Adrenal gland (tissue), 19 donors: ENCODE results near the gene ABCA8. TPM values are rescaled to one million over a fixed set of nuclear protein-coding genes. Genes with fewer than 3 reads are reported as not detected.
"Not testable (repeated sequence)": the region's sequence is repeated elsewhere in the genome, so short reads cannot be mapped to it uniquely, and the experiment has no call there.

Experiments
- DNase-seq, 7 donors: peaks; one replicate each; pipeline ENCODE4 v3.0.0-alpha.2; 2019 to 2020
- H3K27ac ChIP-seq, 5 donors: fragments of 200-600 bp; sonication (generic) in 4 of 5; 1 replicate in 3 of 5; 2 replicates in 2 of 5; pipeline versions ENCODE4 v1.5.1 to v1.8.0; 2016 to 2020; ENCODE audit warnings: mild to moderate bottlenecking in 1 of 5
- H3K27me3 ChIP-seq: fragments of 200-600 bp; 2 replicates; pipeline ENCODE4 v1.8.0; 2021
- H3K36me3 ChIP-seq, 2 donors: fragments of 200-600 bp; replicated peaks in 1 of 2; 1 replicate in 1 of 2; 2 replicates in 1 of 2; pipeline versions ENCODE4 v1.5.1 to v1.8.0; 2018 to 2022
- H3K4me1 ChIP-seq, 2 donors: fragments of 200-600 bp; replicated peaks in 1 of 2; 1 replicate in 1 of 2; 2 replicates in 1 of 2; pipeline versions ENCODE4 v1.5.1 to v1.8.0; 2018 to 2021
- H3K4me3 ChIP-seq, 4 donors: fragments of 200-600 bp; sonication (generic) in 3 of 4; one replicate each; pipeline ENCODE4 v1.5.1; 2016 to 2018
- H3K9me3 ChIP-seq, 3 donors: fragments of 200-600 bp; sonication (generic) in 1 of 3; replicated peaks in 1 of 3; 1 replicate in 2 of 3; 2 replicates in 1 of 3; pipeline versions ENCODE4 v1.5.1 to v1.8.0; 2016 to 2021
- CTCF ChIP-seq, 6 experiments: fragments of 450-650 bp in 4 of 6; fragments of 200-600 bp in 2 of 6; sonication (generic) in 1 of 6; IDR thresholded peaks; 1 replicate in 5 of 6; 2 replicates in 1 of 6; pipeline versions ENCODE4 v1.5.1 to v1.8.0; 2016 to 2021; ENCODE audit warnings: antibody characterized with exemption in 6 of 6, mild to moderate bottlenecking in 2 of 6, moderate library complexity in 1 of 6
- POLR2A ChIP-seq, 2 donors: fragments of 450-650 bp; IDR thresholded peaks; one replicate each; pipeline ENCODE4 v1.6.1; 2017; ENCODE audit warnings: antibody characterized with exemption in 2 of 2, mild to moderate bottlenecking in 2 of 2, moderate library complexity in 1 of 2
- WGBS, 4 donors: extraction: QIAGEN DNeasy Blood & Tissue Kit in 2 of 4; methylation state at CpG; one replicate each; pipeline versions ENCODE4 v1.1.5 to v1.1.7; 2013 to 2017; 5-methylcytosine and 5-hydroxymethylcytosine counted together
- intact Hi-C, 2 donors: fragments of 100-400 bp; cut with DNase I; formaldehyde crosslinking; loops; one replicate each; pipeline versions ENCODE4 v1.14.1 to v1.15.0; 2022 to 2023
- long read RNA-seq, 10 donors: library from polyadenylated mRNA in 3 of 10; unstranded in 2 of 10; stranded (forward) in 1 of 10; transcript quantifications; one replicate each; pipeline ENCODE4 v2.0.0 and lab custom pipeline, GENCODE V29; 2021 to 2026
- polyA plus RNA-seq, 3 donors: library from polyadenylated mRNA; stranded (reverse); fragments of 200-250 nt in 2 of 3; fragments of 350-450 nt in 1 of 3; fragmentation: Illumina TruSeq in 1 of 3; extraction: RNeasy Lipid Tissue Mini Kit (QIAGEN cat#74804) in 1 of 3; gene quantifications; one replicate each; pipeline ENCODE4 v1.2.3, GENCODE V29; 2013 to 2014
- total RNA-seq, 9 donors: library from RNA; depleted of rRNA in 4 of 9; stranded (reverse); fragments of >200 nt in 4 of 9; fragments of 120-200 nt in 1 of 9; fragmentation: NEBNext Ultra II Directional in 1 of 9; extraction: Animal tissue kit (Norgen Biotek cat#: 25700) in 1 of 9; gene quantifications; one replicate each; pipeline versions ENCODE4 v1.1.0 to v1.2.4, GENCODE V29; 2013 to 2023
- donor health status: healthy with polysubstance abuse.
- donor health status: Bipolar disorder and iron deficiency.
- donor health status: DM: yes; HTN: yes; CAD: no.
- donor health status: DM: no; HTN: no; CAD: no.
- donor health status: DM: no; HTN: no; CAD: no.
- donor health status: DM: yes; HTN: yes; CAD: no.

Gene ABCA8
- total RNA-seq (100 to 1,000 TPM in 7 of 9 donors, 10 to 100 TPM in 2; 16.1 to 247 (median 150) TPM), polyA plus RNA-seq (10 to 100 TPM; 21.2 to 47.4 (median 37.0) TPM)
- long read RNA-seq, donor 1, partial matches to known transcripts = 0 of 1 reads
- long read RNA-seq, donor 1, other reads (novel, unspliced or antisense) = 0 of 1 reads
- long read RNA-seq, donor 2 = 0 reads
- long read RNA-seq, donor 3 = 0 reads
- long read RNA-seq, donor 4, transcript ABCA8-206 (6 exons, 1,502 nt) = major isoform, 5 of 30 reads
- long read RNA-seq, donor 4, partial matches to known transcripts = 19 of 30 reads
- long read RNA-seq, donor 4, other reads (novel, unspliced or antisense) = 6 of 30 reads
- long read RNA-seq, donor 5, full-length matches to known transcripts = 17 of 92 reads
- long read RNA-seq, donor 5, partial matches to known transcripts = 25 of 92 reads
- long read RNA-seq, donor 5, other reads (novel, unspliced or antisense) = 50 of 92 reads
- long read RNA-seq, donor 6, partial matches to known transcripts = 10 of 14 reads
- long read RNA-seq, donor 6, other reads (novel, unspliced or antisense) = 2 of 14 reads
- long read RNA-seq, donor 7, partial matches to known transcripts = 0 of 2 reads
- long read RNA-seq, donor 7, other reads (novel, unspliced or antisense) = 0 of 2 reads
- long read RNA-seq, donor 8 = 0 reads
- long read RNA-seq, donor 9 = 0 reads
- long read RNA-seq, donor 10 = 0 reads

GRCh38 chr17:68955181-68955841 lies at the start of gene ABCA8:
ABCA8 (minus strand) TSS chr17:68955392; CDS start chr17:68942034, 13,358 bp downstream.
- TF ChIP-seq POLR2A (IDR thresholded peaks at IDR 0.05) (peak in 1 of 2 donors; percentile 48), CTCF (IDR thresholded peaks at IDR 0.05) (no peak)
- Histone ChIP-seq H3K4me1 (peaks cover 9 to 14% of the 10 kb centered on the region in 2 donors), H3K9me3 (no peaks in the 10 kb centered on the region), H3K27ac (peak within 1 kb of the TSS in 3 of 5 donors; percentile 19 to 62 (median 57)), H3K4me3 (peak within 1 kb of the TSS in 2 of 4 donors; percentile 24 to 52), H3K27me3 (no peaks in the 10 kb centered on the region), H3K36me3 (no peaks in the 10 kb centered on the region)
- WGBS, 4 donors = 24 to 44% (median 37%) methylated on average over 4 of the region's 4 CpGs
- peak; percentile 44 to 79 (median 64) for DNase-seq
- intact Hi-C loops = no loop called here

GRCh38 chr17:69004759-69005158 lies 49.6 kb upstream of the ABCA8 start:
- H3K9me3 ChIP-seq, H3K4me3 ChIP-seq, H3K4me1 ChIP-seq, DNase-seq, H3K36me3 ChIP-seq, H3K27ac ChIP-seq, H3K27me3 ChIP-seq, intact Hi-C loops: not testable (repeated sequence)
- 89 to 94% (median 93%) methylated on average over 20 to 25 of the region's 27 CpGs for WGBS, 4 donors

GRCh38 chr17:68999743-69000142 lies 44.6 kb upstream of the ABCA8 start:
- intact Hi-C loops, H3K27me3 ChIP-seq, DNase-seq, H3K4me1 ChIP-seq, H3K27ac ChIP-seq, H3K9me3 ChIP-seq, H3K4me3 ChIP-seq, H3K36me3 ChIP-seq: not testable (repeated sequence)
- WGBS, 4 donors = 86 to 97% (median 93%) methylated on average over 3 of the region's 3 CpGs

GRCh38 chr17:68993112-68993511 lies 37.9 kb upstream of the ABCA8 start:
- H3K4me1 ChIP-seq = no peaks in the 10 kb centered on the region
- 37 to 67% (median 46%) methylated on average over 4 of the region's 4 CpGs for WGBS, 4 donors
- no peaks in the 10 kb centered on the region for H3K9me3 ChIP-seq
- peak in 5 of 7 donors; percentile 39 to 47 (median 44) for DNase-seq
- no peak overlapping the region for H3K4me3 ChIP-seq
- no peaks in the 10 kb centered on the region for H3K36me3 ChIP-seq
- H3K27ac ChIP-seq = no peak overlapping the region
- intact Hi-C loops = no loop called here
- TF ChIP-seq POLR2A (IDR thresholded peaks at IDR 0.05) (no peak), CTCF (IDR thresholded peaks at IDR 0.05) (no peak)
- H3K27me3 ChIP-seq = no peaks in the 10 kb centered on the region

GRCh38 chr17:68987966-68988365 lies 32.8 kb upstream of the ABCA8 start:
- no peaks in the 10 kb centered on the region for H3K27me3 ChIP-seq
- DNase-seq = no peak
- TF ChIP-seq CTCF (IDR thresholded peaks at IDR 0.05) (no peak), POLR2A (IDR thresholded peaks at IDR 0.05) (no peak)
- H3K9me3 ChIP-seq = no peaks in the 10 kb centered on the region
- H3K27ac ChIP-seq = no peak overlapping the region
- H3K4me1 ChIP-seq = no peaks in the 10 kb centered on the region
- 55 to 67% (median 57%) methylated on average over 4 of the region's 4 CpGs for WGBS, 4 donors
- intact Hi-C loops = no loop called here
- no peaks in the 10 kb centered on the region for H3K36me3 ChIP-seq
- no peak overlapping the region for H3K4me3 ChIP-seq
